GM18502 (cell line): Measurements from ENCODE around the gene SOX18.
"Not testable (repeated sequence)": the region's sequence is repeated elsewhere in the genome, so short reads cannot be mapped to it uniquely, and the experiment has no call there.

Experiments
- ATAC-seq: cut with Tn5 transposase; IDR thresholded peaks from one replicate; pipeline ENCODE4 v1.9.1; 2021; ENCODE audit warnings: mild to moderate bottlenecking; ENCODE audit not compliant: unreplicated experiment, poor library complexity

SOX18 gene

DNA sequence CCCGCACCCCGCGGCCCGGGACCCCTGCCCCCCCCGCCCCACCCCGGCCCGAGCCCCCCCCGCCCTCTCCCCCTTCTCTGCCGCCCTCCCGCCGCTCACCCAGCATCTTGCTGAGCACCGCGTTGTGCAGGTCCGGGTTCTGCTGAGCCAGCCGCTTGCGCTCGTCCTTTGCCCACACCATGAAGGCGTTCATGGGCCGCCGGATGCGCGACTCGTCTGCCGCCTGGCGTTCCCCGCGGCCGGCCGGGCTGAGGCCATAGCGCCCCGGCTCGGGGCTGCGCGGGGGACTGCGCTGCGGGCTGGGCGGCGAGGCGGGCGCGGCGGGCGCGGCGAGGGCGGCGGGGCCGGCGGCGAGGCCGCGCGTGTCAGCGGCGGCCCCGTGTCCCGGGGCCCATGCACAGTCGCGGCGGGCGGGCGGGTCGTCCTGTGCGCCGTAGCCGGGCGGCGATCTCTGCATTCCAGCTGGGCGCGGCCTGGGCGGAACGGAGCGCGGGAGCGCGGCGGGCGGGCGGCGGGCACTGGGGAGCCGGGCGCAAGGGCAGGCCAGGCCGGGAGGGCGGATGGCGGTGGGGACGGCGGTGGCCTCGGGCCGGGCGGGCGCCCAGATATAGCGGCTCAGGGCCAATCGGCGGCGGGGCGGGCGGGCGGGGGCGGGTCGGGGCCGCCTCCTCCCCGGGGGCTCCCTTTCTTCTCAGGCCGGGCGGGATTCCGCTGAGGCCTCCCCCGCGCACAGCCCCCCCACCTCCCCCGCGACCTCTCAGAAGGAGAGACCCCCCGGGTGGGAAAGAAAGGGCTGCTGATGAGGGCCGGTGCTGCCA, at the start of gene SOX18:
SOX18 (minus strand) TSS at position 580 of the 818 bp plus-strand sequence; CDS start at position 457, 123 bp downstream.
- ATAC-seq, result no peak

DNA sequence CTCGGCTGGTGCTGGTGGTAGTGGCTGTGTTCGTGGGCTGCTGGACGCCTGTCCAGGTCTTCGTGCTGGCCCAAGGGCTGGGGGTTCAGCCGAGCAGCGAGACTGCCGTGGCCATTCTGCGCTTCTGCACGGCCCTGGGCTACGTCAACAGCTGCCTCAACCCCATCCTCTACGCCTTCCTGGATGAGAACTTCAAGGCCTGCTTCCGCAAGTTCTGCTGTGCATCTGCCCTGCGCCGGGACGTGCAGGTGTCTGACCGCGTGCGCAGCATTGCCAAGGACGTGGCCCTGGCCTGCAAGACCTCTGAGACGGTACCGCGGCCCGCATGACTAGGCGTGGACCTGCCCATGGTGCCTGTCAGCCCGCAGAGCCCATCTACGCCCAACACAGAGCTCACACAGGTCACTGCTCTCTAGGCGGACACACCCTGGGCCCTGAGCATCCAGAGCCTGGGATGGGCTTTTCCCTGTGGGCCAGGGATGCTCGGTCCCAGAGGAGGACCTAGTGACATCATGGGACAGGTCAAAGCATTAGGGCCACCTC, 49.1 kb upstream of the SOX18 start:
- no peak for ATAC-seq

DNA sequence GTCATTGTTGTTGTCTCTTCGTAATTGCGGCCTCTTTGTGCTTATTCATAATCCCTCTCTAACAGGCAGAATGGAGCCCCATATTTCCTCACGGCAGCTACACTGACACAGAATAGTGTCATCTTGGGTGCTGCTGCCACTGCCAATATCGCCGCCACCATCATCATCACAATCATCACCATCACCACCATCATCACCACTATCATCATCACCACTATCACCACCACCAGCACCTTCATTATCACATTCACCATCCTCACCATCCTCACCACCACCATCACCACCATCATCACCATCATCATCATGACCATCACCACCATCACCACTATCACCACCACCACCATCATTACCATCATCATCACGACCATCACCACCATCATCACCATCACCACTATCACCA, 47.1 kb upstream of the SOX18 start:
- ATAC-seq, result no peak

DNA sequence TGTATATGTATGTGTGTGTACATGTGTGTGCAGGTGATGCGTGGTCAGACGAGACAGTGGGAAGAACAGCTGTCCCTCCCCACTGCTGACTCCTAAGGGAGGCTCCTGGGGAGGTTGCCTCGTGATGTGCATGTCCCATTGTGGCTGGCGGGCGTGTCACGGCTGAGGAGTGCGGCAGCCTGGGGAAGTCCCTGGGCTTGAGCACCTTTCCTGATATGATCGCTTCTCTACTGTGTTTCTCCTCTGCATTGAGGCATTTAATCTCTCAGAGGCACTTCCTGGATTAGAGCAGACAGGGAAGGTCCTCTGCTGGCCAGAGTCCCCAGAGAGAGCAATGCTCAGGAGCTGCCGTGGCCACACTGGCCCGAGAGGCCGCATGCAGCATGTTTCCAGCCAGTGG, 46.5 kb upstream of the SOX18 start:
- no peak for ATAC-seq

DNA sequence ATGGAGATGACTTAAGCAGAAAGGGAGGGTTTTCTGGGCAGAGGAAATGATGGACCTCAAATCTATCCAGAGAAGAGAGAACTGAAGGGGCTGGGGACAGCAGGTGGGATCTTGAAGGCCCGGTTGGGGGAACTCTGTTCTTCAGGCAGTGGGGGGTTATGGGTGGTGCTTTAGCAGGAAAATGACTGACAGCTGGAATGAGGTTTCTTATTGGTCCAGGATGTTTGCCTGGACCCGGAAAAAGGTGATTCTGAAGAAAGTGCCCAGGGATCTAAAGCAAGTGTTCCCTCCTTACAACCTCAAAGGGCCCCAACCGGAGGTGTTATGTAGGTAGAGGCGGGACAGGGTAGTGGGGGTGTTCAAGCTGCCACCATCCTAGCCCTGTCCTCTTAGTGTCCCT, 46.0 kb upstream of the SOX18 start:
- no peak for ATAC-seq

DNA sequence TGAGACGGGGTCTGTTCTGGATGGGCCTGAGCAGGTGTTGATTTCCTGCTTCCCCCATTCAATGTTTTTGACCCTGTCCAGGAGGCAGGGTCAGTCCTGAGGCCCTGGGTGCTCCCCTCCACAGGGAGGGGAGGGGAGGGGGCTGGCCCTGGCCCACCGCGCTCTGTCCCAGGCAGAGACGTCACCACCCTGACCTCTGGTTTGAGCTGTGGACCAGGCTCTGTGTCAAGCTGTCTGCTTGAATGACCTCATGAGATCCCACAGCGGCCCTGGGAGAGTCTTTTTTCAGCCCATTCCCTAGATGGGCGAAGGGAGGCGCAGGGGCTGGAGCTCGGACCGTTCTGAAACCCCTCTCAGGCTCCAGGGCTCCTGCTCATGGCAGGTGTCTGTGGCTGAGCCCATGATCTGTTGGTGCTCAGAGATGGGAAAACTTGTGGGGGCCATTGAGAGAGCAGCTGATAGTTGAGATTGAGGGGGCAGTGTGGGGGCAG, 43.6 kb upstream of the SOX18 start:
- ATAC-seq, result no peak

DNA sequence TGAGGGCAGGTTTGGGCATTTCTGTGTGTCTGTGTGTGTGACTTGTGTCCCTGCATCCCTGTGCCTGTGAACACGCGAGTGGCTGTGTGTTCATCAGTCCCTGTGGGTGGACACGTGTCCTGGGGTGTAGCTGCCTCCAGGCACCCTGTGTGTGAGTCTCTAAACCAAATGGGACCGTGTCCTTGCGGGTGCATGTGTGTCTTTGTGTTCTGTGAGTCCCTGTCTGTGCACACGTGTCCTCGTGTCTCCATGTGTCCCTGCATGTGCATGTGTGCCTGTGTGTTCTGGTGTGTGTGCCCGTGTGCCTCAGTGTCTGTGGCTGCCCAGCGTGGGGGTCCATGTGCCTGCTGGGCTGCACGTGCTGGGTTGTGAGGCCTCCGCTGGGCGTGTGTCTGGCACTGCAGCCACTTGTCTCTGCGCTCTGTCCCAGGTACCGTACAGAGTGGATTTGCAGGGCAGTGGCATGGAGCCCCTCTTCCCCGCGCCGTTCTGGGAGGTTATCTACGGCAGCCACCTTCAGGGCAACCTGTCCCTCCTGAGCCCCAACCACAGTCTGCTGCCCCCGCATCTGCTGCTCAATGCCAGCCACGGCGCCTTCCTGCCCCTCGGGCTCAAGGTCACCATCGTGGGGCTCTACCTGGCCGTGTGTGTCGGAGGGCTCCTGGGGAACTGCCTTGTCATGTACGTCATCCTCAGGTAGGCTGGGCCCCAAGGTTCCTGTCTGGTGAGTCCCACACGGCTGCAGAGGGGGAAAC, 43.0 kb upstream of the SOX18 start:
- no peak for ATAC-seq

DNA sequence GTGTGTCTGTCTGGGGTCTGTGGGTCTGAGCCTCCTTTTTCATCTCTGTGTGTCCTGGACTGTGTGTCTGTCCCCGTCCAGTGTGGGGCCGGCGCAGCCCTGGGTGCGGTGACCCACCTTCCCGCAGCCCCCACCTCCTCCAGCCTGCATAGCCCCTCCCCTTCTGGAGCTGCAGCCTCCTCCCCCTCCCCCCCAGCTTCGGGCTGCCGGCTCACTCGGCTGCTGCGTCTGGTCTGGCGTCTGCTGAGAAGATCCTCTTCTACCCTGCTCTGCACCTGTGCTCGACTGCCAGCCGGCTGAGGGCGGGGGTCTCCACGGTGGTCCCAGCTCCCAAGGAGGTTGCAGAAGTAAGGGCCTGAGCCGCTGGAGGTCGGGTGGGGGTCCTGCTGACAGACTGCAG, 42.3 kb upstream of the SOX18 start:
- ATAC-seq, result no peak

DNA sequence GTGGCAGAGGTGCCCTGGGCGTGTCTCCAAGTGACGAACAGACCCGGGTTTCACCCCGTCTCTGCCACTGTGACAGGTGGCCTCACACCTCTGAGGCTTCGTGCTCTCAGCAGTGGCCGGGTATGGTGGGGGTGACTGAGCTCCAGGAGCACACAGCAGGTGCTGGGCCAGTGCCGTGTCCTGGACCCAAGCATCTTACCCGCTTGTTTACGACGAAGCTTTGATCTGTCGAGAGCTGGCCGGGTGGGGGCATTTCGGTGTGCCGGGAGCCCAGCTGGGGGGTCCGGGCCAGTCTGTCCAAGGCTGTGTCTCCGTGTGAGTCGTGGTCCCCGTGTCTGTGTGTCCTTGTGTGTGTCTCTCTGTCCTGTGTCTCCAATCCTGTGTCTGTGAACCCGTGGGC, 41.9 kb upstream of the SOX18 start:
- no peak for ATAC-seq

DNA sequence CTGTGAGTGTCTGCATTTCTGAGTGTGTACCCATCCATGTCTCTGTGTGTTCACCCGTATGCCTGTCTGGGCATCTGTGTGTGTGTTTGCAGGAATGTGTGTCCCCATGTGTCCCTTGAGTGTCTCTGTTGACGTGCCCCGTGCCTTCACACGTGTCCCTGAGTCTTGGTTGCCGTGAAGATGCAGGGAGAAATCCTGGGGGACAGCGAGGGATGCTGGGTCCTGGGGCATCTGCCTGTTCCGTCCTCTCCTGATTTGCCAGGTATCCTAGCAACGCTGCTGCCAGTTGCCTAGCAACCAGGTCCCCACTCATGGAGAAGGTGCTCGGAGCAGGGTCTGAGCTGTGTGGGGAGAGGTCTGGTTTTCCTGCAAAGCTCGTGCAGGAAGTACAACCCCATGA, 40.7 kb upstream of the SOX18 start:
- ATAC-seq, result no peak

DNA sequence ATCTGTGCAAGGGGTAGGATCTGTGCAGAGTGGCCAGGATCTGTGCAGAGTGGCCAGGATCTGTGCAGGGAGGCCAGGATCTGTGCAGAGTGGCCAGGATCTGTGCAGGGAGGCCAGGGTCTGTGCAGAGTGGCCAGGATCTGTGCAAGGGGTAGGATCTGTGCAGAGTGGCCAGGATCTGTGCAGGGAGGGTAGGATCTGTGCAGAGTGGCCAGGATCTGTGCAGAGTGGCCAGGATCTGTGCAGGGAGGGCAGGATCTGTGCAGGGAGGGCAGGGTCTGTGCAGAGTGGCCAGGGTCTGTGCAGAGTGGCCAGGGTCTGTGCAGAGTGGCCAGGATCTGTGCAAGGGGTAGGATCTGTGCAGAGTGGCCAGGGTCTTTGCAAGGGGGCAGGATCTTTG, 39.1 kb upstream of the SOX18 start:
- ATAC-seq, result not testable (repeated sequence)

DNA sequence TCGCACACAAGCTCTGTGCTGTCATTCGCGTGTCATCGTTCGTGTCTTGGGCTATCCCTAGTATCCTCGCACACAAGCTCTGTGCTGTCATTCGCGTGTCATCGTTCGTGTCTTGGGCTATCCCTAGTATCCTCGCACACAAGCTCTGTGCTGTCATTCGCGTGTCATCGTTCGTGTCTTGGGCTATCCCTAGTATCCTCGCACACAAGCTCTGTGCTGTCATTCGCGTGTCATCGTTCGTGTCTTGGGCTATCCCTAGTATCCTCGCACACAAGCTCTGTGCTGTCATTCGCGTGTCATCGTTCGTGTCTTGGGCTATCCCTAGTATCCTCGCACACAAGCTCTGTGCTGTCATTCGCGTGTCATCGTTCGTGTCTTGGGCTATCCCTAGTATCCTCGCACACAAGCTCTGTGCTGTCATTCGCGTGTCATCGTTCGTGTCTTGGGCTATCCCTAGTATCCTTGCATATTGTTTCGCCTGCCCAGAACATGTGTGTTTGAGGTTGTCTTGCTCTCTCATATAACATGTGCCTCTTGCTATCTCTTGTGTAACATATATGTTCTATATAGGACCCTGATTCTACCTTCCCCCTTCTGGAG, 37.9 kb upstream of the SOX18 start:
- not testable (repeated sequence) for ATAC-seq

DNA sequence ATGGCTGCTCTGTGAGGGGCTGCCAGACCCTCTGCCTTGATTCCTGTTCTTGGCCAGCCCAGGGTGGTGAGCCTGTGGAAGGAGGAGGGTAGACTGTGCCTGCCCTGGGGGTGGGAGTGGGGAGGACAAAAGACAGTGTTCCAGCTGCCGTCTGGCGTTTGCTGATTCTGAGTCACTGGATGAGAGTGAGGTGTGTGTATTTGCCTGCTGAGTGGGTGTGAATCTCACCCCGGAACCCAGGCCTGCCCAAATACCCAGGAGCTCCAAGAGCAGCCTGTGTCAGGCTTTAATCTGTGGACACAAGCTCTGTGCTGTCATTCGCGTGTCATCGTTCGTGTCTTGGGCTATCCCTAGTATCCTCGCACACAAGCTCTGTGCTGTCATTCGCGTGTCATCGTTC, 37.4 kb upstream of the SOX18 start:
- no peak for ATAC-seq

DNA sequence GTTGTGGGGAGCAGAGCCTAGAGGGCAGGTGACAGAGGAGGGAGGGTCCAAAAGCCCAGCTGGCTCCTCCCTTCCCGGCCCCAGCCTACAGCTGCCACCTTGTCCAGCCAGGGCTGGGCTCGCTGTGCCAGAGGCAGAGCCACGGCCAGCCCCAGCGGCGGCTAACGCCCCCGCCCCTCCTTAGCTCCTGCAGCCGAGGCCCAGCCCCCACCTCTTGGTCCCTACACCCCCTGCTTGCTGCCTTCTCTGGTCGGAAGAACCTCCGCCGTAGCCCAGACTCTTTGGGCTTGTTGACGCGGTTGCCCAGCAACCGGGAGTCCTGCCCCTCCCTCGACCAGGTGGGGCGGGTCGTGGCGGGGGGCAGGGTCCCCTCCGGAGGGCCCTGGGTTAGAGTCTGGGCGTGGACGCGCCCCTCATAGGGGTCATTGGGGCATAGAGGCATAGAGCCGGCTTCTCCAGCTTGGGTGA, 35.3 kb upstream of the SOX18 start:
- no peak for ATAC-seq

DNA sequence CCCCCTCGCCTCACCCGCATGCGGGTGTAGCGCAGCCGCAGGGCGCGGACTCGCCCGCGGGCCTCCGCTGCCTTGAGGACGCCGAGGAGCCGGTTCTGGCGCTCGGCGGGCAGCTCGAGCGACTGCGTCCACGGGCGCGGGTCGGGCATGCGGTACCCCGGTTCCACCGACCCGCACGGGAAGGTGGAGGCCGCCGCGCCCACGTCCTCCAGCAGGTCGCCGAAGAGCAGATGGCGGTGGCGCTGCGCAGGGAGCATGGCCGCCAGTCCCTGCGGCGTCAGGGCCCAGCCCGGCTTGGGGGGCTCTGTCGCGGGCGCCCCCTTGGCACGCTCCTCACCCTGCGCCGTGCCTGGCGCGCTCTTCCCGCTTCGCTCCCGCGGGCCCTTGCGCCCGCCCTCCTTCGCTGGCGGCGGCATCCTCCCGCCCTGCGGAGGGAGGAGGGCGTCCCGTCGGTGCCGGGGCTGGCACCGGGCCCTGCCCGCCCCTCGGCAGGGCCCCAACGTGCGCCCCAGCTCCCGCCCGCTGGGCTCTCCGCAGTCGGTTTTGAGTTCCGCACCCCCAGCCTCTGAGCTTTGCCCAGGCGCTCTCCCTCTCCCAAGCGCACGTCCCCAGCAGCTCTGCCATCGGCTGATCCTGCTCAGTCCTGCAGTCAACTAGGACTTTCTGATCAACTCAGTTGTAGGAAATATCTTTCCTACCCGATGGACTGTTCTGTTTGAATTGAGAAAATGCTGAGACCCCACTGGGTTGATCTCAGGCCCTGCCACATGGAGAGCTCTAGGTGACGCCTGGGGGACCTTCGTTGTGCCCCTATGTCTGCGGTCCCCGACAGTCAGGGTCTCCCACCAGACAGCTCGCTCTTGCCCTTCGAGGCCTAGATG, 34.6 kb upstream of the SOX18 start, which contains the start of gene LKAAEAR1:
LKAAEAR1 (minus strand) TSS at position 595 of the 881 bp plus-strand sequence; CDS start at position 416, 179 bp downstream.
- no peak for ATAC-seq

DNA sequence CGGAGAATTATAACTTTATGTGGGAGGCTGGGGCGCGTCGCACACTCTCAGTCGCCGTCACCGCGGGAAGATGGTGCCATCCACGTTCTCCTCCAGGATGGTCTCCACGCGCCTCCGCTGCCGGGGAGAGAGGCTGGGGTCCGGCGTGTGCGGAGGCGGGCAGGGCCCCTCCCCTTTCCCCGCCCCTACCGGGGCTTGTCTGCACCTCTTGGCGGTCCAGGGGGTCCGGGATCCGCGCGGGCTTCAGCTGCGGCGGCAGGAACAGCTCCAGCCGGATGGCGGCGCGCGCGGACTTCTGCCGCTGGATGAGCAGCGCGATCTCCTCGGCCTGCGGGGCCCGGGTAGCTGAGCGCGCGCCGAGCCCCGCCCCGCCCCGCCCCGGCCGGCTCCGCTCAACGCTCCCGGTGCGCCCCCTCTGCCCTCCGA, 34.0 kb upstream of the SOX18 start:
- ATAC-seq, result no peak

DNA sequence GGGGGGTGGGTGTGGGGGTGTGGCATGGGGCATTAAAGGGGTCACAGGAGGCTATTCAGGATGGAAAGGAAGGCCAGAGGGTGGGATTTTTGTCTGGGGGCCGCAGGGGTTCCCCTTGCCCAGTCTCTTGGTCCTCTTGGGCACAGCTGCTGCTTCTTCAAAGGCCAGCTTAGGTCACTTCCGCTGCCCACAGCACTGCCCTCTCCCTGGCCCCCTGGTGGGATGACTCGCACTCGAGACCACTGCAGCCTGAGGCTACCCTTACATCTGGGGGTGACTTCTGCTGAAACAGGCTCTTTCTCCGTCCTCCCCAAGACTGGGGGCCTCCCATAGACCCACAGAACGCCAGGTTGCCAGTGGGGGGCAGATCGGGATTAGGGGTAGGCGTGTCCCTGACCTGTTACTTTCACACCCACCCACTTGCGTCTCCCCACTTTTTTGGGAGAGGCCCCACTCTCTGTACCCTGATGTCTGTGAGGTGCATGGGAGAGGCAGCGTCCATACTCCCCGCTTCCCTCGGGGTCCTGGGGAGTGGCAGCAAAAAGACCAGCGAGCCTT, 33.5 kb upstream of the SOX18 start:
- no peak for ATAC-seq

DNA sequence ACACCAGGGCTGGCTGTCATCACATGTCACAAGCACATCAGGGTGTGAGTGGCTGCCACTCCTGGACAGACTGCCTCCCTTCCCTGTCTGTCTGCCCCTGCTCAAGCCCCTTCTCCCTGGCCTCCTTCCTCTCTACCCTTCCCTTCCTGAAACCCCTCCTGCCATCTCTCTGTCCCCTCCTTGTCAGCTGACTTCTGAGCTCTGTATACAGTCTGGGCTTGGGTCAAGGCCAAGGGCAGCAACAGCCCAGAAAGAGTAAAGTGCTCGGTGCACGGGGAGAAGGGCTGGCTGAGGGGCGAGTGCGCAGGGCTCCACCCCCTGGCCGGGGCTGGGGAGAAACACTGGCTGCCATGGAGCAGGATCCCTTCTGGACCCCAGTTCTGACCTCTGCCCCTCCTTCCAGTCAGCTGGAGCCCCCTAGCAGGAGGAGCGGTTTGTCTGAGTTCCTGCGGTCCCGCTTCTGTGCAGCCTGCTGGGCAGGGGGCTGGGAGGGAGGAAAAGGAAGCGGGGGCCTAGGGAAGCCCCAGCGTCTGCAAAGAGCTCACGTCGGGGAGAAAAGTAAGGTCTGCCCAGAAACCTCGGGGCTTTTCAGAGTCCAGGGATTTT, 32.8 kb upstream of the SOX18 start:
- ATAC-seq, result no peak

DNA sequence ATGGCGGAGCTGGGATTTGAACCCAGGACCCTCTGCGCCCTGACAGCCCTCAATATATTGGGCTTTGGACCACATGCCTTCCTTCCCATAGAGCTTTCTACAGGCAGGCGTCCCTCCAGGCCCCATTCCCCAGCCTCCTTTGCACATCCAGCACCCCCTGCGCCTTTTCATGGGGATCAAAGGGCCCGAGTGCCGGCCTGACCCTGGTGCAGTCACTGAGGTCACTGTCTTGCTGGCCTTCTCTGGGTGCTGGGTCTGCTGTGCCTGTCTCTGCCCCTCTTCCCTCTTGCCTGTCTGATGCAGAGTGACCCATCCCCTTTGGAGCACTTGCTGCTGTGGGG, 32.2 kb upstream of the SOX18 start:
- ATAC-seq, result no peak
